ENCODE measurements around the gene C12orf56. TPM values are rescaled to one million over a fixed set of nuclear protein-coding genes. Genes with fewer than 3 reads are reported as not detected.
"Not testable (repeated sequence)": the region's sequence is repeated elsewhere in the genome, so short reads cannot be mapped to it uniquely, and the experiment has no call there.

The C12orf56 gene
- polyA plus RNA-seq, 1 donor, result 2.7 TPM

- DNase-seq, result no peak
These were observed 5.5 kb downstream of the C12orf56 start for GRCh38 chr12:64385019-64385418.

GRCh38 chr12:64383675-64384074 lies 6.9 kb downstream of the C12orf56 start:
- no peak for DNase-seq

- DNase-seq, result no peak
These were observed 27.7 kb downstream of the C12orf56 start for GRCh38 chr12:64362721-64363305.

- not testable (repeated sequence) for DNase-seq
These were observed 29.4 kb downstream of the C12orf56 start for GRCh38 chr12:64361173-64361572.

GRCh38 chr12:64356209-64356608 lies 34.3 kb downstream of the C12orf56 start:
- DNase-seq, result not testable (repeated sequence)

GRCh38 chr12:64352181-64352580 lies 38.4 kb downstream of the C12orf56 start:
- DNase-seq, result no peak

- no peak for DNase-seq
These were observed 39.3 kb downstream of the C12orf56 start for GRCh38 chr12:64351265-64351664.

- DNase-seq, result no peak
These were observed 42.9 kb downstream of the C12orf56 start for GRCh38 chr12:64347630-64348029.

- DNase-seq, result not testable (repeated sequence)
These were observed 45.9 kb downstream of the C12orf56 start for GRCh38 chr12:64344631-64345030.

- not testable (repeated sequence) for DNase-seq
These were observed 50.0 kb downstream of the C12orf56 start for GRCh38 chr12:64340546-64340945.

- no peak for DNase-seq
These were observed 54.6 kb downstream of the C12orf56 start for GRCh38 chr12:64335886-64336466.

- no peak for DNase-seq
These were observed 57.6 kb downstream of the C12orf56 start for GRCh38 chr12:64332938-64333337.

GRCh38 chr12:64332296-64332695 lies 58.3 kb downstream of the C12orf56 start:
- DNase-seq, result no peak

- not testable (repeated sequence) for DNase-seq
These were observed 61.4 kb downstream of the C12orf56 start for GRCh38 chr12:64329031-64329710.

- DNase-seq, result no peak
These were observed 65.5 kb downstream of the C12orf56 start for GRCh38 chr12:64325055-64325454.

GRCh38 chr12:64323476-64324225 lies 66.9 kb downstream of the C12orf56 start:
- no peak for DNase-seq

GRCh38 chr12:64323006-64323405 lies 67.6 kb downstream of the C12orf56 start:
- DNase-seq, result no peak

- DNase-seq, result no peak
These were observed 69.9 kb downstream of the C12orf56 start for GRCh38 chr12:64320611-64321010.

GRCh38 chr12:64319540-64320225 lies 70.9 kb downstream of the C12orf56 start:
- not testable (repeated sequence) for DNase-seq

- no peak for DNase-seq
These were observed 72.0 kb downstream of the C12orf56 start for GRCh38 chr12:64318605-64319004.

GRCh38 chr12:64311877-64312276 lies 78.7 kb downstream of the C12orf56 start:
- DNase-seq, result no peak

- no peak for DNase-seq
These were observed 86.0 kb downstream of the C12orf56 start for GRCh38 chr12:64304571-64304970.

- no peak for DNase-seq
These were observed 90.9 kb downstream of the C12orf56 start for GRCh38 chr12:64299628-64300027.

Data from hindlimb muscle (tissue), 1 donor.